Hematopoietic multipotent progenitor cell treated with erythropoietin and hydrocortisone succinate and interleukin-3 and kit ligand, for 15 days (in vitro differentiated cells): ENCODE data around the gene PRKCE.

Experiments
- DNase-seq: peaks from one replicate; pipeline ENCODE4 v3.0.0-alpha.2; 2015; ENCODE audit warnings: low spot score

Gene PRKCE

GRCh38 chr2:46229134-46230063, 577.9 kb downstream of the PRKCE start:
- no peak for DNase-seq

GRCh38 chr2:46230115-46230571, 578.7 kb downstream of the PRKCE start:
- DNase-seq = no peak

- no peak for DNase-seq
Measured at GRCh38 chr2:46230677-46231425, 579.4 kb downstream of the PRKCE start.

GRCh38 chr2:46231721-46232120, 580.2 kb downstream of the PRKCE start:
- DNase-seq = no peak

- no peak for DNase-seq
Measured at GRCh38 chr2:46232860-46233259, 581.4 kb downstream of the PRKCE start.

- no peak for DNase-seq
Measured at GRCh38 chr2:46236006-46236875, 584.8 kb downstream of the PRKCE start.

- DNase-seq = no peak
Measured at GRCh38 chr2:46236876-46237859, 585.7 kb downstream of the PRKCE start.
